K562 (cell line): Measurements from ENCODE around the gene MINDY4. TPM values are rescaled to one million over a fixed set of nuclear protein-coding genes. Genes with fewer than 3 reads are reported as not detected.

Source experiments
- ATAC-seq: fragments of 200-7000 bp; cut with Tn5 transposase; 3 replicates; pipeline ENCODE4 v1.9.1; 2020; ENCODE audit warnings: moderate library complexity
- BruUV-seq: library from RNA; stranded (reverse); fragments of 400-500 nt; replicated peaks from 2 replicates; lab custom pipeline; 2021; lab: Mats Ljungman, UMichigan
- CTCF ChIA-PET: fragments of 300-600 bp; formaldehyde crosslinking; extraction: SDS; loops from one replicate; lab custom pipeline; 2021; ENCODE audit warnings: low intra/inter-chr PET ratio; lab: Yijun Ruan, JAX
- POLR2A ChIA-PET: fragments of 300-600, 350-650 bp; sonication (Branson Sonifier 250); formaldehyde crosslinking; extraction: SDS; loops from one replicate; lab custom pipeline; 2021; ENCODE audit warnings: antibody characterized with exemption, inconsistent platforms; lab: Yijun Ruan, JAX
- DNase-seq, 4 experiments: peaks; one replicate each; pipeline versions ENCODE4 v3.0.0 to v3.0.0-alpha.2; 2011 to 2018; ENCODE audit warnings: low spot score in 3 of 4, mixed read lengths in 3 of 4; ENCODE audit errors: extremely low read depth in 1 of 4
- FAIRE-seq: peaks from 2 replicates; lab custom pipeline; 2011; peaks lifted over from hg19 to GRCh38; lab: Jason Lieb, UNC
- H2AFZ ChIP-seq: 2 replicates; pipeline ENCODE4 v1.6.0; 2011; ENCODE audit warnings: low read depth, low read length, control low read depth, inconsistent platforms
- H3K27ac ChIP-seq: fragments of 200-600 bp; 3 replicates; pipeline ENCODE4 v1.8.0; 2011; ENCODE audit warnings: low read depth, mild to moderate bottlenecking, control low read depth, inconsistent platforms, low read length, moderate library complexity, mixed read lengths; ENCODE audit errors: extremely low read depth
- H3K27me3 ChIP-seq, 2 experiments: fragments of 300-600 bp in 1 of 2; 2 replicates in 1 of 2; 3 replicates in 1 of 2; pipeline versions ENCODE4 v1.6.0 to v1.8.0; 2011; ENCODE audit warnings: inconsistent platforms in 2 of 2, low read length in 2 of 2, mild to moderate bottlenecking in 1 of 2, mixed read lengths in 1 of 2, moderate library complexity in 1 of 2; ENCODE audit not compliant: control insufficient read depth in 2 of 2, insufficient read depth in 2 of 2
- H3K36me3 ChIP-seq: fragments of 300-600 bp; 3 replicates; pipeline ENCODE4 v1.8.0; 2011; ENCODE audit warnings: mild to moderate bottlenecking, low read length, inconsistent platforms; ENCODE audit not compliant: control insufficient read depth, insufficient read depth
- H3K4me1 ChIP-seq, 2 experiments: fragments of 200-600 bp in 1 of 2; replicated peaks in 1 of 2; 2 replicates in 1 of 2; 3 replicates in 1 of 2; pipeline versions ENCODE4 v1.5.1 to v1.8.0; 2011; ENCODE audit warnings: inconsistent platforms in 2 of 2, low read length in 2 of 2, mild to moderate bottlenecking in 1 of 2, mixed read lengths in 1 of 2, moderate library complexity in 1 of 2; ENCODE audit not compliant: control insufficient read depth in 2 of 2, insufficient read depth in 2 of 2
- H3K4me2 ChIP-seq: 2 replicates; pipeline ENCODE4 v1.6.1; 2011; ENCODE audit warnings: low read length, control low read depth, inconsistent platforms, mixed read lengths; ENCODE audit not compliant: insufficient read depth
- H3K4me3 ChIP-seq: fragments of 200-600 bp; sonication (generic), shearing (Covaris generic); 2 replicates; pipeline ENCODE4 v1.5.1; 2016; ENCODE audit warnings: control low read depth, inconsistent platforms
- H3K79me2 ChIP-seq: fragments of 200-600 bp; 3 replicates; pipeline ENCODE4 v1.8.0; 2011; ENCODE audit warnings: low read length, inconsistent platforms; ENCODE audit not compliant: control insufficient read depth, insufficient read depth
- H3K9ac ChIP-seq, 2 experiments: 2 replicates each; pipeline versions ENCODE4 v1.6.0 to v1.6.1; 2011; ENCODE audit warnings: low read depth in 2 of 2, low read length in 2 of 2, control low read depth in 1 of 2, inconsistent platforms in 1 of 2, mild to moderate bottlenecking in 1 of 2, mixed read lengths in 1 of 2; ENCODE audit not compliant: insufficient read depth in 1 of 2
- H3K9me1 ChIP-seq: one replicate; pipeline ENCODE4 v1.6.0; 2011; ENCODE audit warnings: inconsistent platforms, mild to moderate bottlenecking, low read length, moderate library complexity; ENCODE audit not compliant: control insufficient read depth, insufficient read depth
- H3K9me3 ChIP-seq: replicated peaks from 2 replicates; pipeline ENCODE4 v1.5.1; 2011; ENCODE audit warnings: low read depth, low read length, inconsistent platforms; ENCODE audit not compliant: control insufficient read depth, insufficient read depth
- H4K20me1 ChIP-seq: replicated peaks from 2 replicates; pipeline ENCODE4 v1.6.1; 2011; ENCODE audit warnings: low read length, inconsistent platforms, mixed read lengths; ENCODE audit not compliant: control insufficient read depth, insufficient read depth
- CHD1 ChIP-seq: fragments of 200-600 bp; sonication (generic); IDR thresholded peaks from one replicate; pipeline ENCODE4 v1.6.1; 2012; ENCODE audit warnings: mild to moderate bottlenecking, moderate library complexity, low read length, inconsistent platforms
- FOXJ2 ChIP-seq: fragments of 200-800 bp; sonication (Bioruptor generic); IDR thresholded peaks from 2 replicates; pipeline ENCODE4 v1.6.1; 2016; ENCODE audit warnings: missing genetic modification characterization, missing compliant biosample characterization
- HMG20B ChIP-seq: fragments of 250-450 bp; sonication (Bioruptor Pico); IDR thresholded peaks from 2 replicates; pipeline ENCODE4 v1.5.0; 2021; ENCODE audit warnings: mild to moderate bottlenecking
- JUN ChIP-seq, 2 experiments: sonication (generic) in 1 of 2; formaldehyde crosslinking in 1 of 2; IDR thresholded peaks; 2 replicates each; pipeline versions ENCODE4 v1.6.1 to v1.8.0; 2012 to 2022; ENCODE audit warnings: borderline replicate concordance in 2 of 2, mild to moderate bottlenecking in 2 of 2, improper control_type of control experiment in 1 of 2, low read depth in 1 of 2, low read length in 1 of 2, missing genetic modification reagents in 1 of 2
- JUNB ChIP-seq: fragments of 450-650 bp; formaldehyde crosslinking; conservative IDR thresholded peaks from 2 replicates; pipeline ENCODE4 v1.4.0; 2020; ENCODE audit warnings: mild to moderate bottlenecking
- NR2C2 ChIP-seq, 2 experiments: fragments of 200-800 bp in 1 of 2; sonication (Bioruptor generic) in 1 of 2; sonication (generic) in 1 of 2; formaldehyde crosslinking in 1 of 2; IDR thresholded peaks; 2 replicates each; pipeline versions ENCODE4 v1.6.1 to v1.8.0; 2016 to 2022; ENCODE audit warnings: mild to moderate bottlenecking in 1 of 2, missing compliant biosample characterization in 1 of 2, missing genetic modification characterization in 1 of 2, missing genetic modification reagents in 1 of 2
- PCBP2 ChIP-seq: fragments of 200-400 bp; formaldehyde crosslinking; IDR thresholded peaks from 2 replicates; pipeline ENCODE4 v1.6.1; 2018; ENCODE audit warnings: low read length, low read depth, mild to moderate bottlenecking, moderate library complexity; ENCODE audit not compliant: poor library complexity, severe bottlenecking
- POLR2G ChIP-seq: fragments of 200-400 bp; formaldehyde crosslinking; IDR thresholded peaks from 2 replicates; pipeline ENCODE4 v1.6.1; 2017; ENCODE audit warnings: low read depth, mild to moderate bottlenecking, antibody characterized with exemption, low read length, moderate library complexity
- POU5F1 ChIP-seq: fragments of 150-350 bp; IDR thresholded peaks from 2 replicates; pipeline ENCODE4 v1.6.1; 2014; ENCODE audit warnings: borderline replicate concordance, low read length, low read depth, mild to moderate bottlenecking; ENCODE audit not compliant: partially characterized antibody
- RAD21 ChIP-seq, 2 experiments: fragments of 250-450 bp in 1 of 2; fragments of 450-650 bp in 1 of 2; sonication (Bioruptor Pico) in 1 of 2; formaldehyde crosslinking in 1 of 2; IDR thresholded peaks in 1 of 2; conservative IDR thresholded peaks in 1 of 2; 2 replicates each; pipeline versions ENCODE4 v1.4.0 to v1.8.0; 2020 to 2022; ENCODE audit warnings: mild to moderate bottlenecking in 2 of 2, moderate library complexity in 1 of 2
- SMAD4 ChIP-seq: fragments of 250-450 bp; sonication (Bioruptor Pico); conservative IDR thresholded peaks from 2 replicates; pipeline ENCODE4 v1.8.0; 2021; ENCODE audit warnings: inconsistent platforms, mild to moderate bottlenecking, moderate library complexity
- ZC3H4 ChIP-seq: sonication (generic); formaldehyde crosslinking; IDR thresholded peaks from 2 replicates; pipeline ENCODE4 v1.9.0; 2021; ENCODE audit warnings: missing genetic modification reagents, borderline replicate concordance
- WGBS: fragments of 100-300 bp; shearing (Covaris generic); methylation state at CpG from one replicate; pipeline ENCODE4 v1.1.6; 2016; ENCODE audit warnings: low coverage, mixed read lengths; ENCODE audit not compliant: insufficient coverage; ENCODE audit errors: missing lambda C conversion rate; 5-methylcytosine and 5-hydroxymethylcytosine counted together
- in situ Hi-C: fragments of 300-500 bp; cut with MboI; formaldehyde crosslinking; loops from 4 replicates; pipeline ENCODE4 v1.15.0; 2018; ENCODE audit warnings: inconsistent platforms, mixed read lengths
- intact Hi-C: fragments of 100-400 bp; cut with micrococcal nuclease; formaldehyde crosslinking; loops from 2 replicates; pipeline ENCODE4 v1.14.2; 2022
- polyA plus RNA-seq, 8 experiments: library from polyadenylated mRNA; depleted of rRNA in 4 of 8; stranded (reverse) in 5 of 8; unstranded in 3 of 8; fragments of >200 nt; fragmentation: Nextera tagmentation in 2 of 8; fragmentation: Illumina TruSeq in 1 of 8; extraction: Ambion mirVana in 2 of 8; extraction: Trizol in 1 of 8; gene quantifications; 2 replicates each; pipeline versions ENCODE4 v1.2.1 to v1.2.3, GENCODE V29; 2011 to 2014; ENCODE audit warnings: inconsistent platforms in 1 of 8, missing spikeins in 1 of 8
- total RNA-seq, 7 experiments: library from RNA; depleted of rRNA in 6 of 7; stranded (reverse); fragments of >200 nt in 6 of 7; fragmentation: Illumina TruSeq in 2 of 7; extraction: Trizol in 2 of 7; gene quantifications; 2 replicates each; pipeline versions ENCODE4 v1.2.1 to v1.2.3, GENCODE V29; 2011 to 2021; ENCODE audit warnings: low replicate concordance in 1 of 7
- TF ChIP-seq, protein P1 (sequence below), 2 experiments: fragments of 450-650 bp in 1 of 2; sonication (generic) in 1 of 2; formaldehyde crosslinking in 1 of 2; IDR thresholded peaks in 1 of 2; conservative IDR thresholded peaks in 1 of 2; 2 replicates each; pipeline versions ENCODE4 v1.6.1 to v1.8.1; 2016 to 2023; ENCODE audit warnings: mild to moderate bottlenecking in 2 of 2, moderate library complexity in 2 of 2, inconsistent platforms in 1 of 2, missing genetic modification reagents in 1 of 2

The MINDY4 gene
- total and polyA plus RNA-seq, 9 of the 15 experiments (the other 6 are each of a cell fraction or from before 2014, with no cell fraction given): 2.1 to 16.7 (median 11.0) TPM

DNA sequence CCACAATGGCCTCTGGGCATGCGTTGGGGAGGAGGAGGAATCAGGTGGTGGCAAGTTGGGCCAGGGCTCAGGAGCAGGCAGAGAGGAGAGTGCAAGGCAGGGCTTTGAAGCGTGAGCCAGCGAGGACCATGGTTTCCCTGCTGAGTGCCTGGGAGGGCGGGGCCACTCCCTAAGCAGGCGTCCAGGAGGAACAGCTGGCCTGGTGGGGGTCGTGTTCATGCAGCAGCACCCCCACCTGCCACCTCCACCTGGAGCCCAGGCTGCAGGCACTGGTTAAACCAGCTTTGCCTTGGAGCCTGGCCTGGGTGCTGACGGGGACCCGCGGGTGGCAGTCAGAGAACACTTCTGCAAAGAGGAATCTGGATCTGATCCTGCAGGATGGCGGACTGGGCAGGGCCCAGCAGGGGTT lies 116.3 kb downstream of the MINDY4 start:
- Histone ChIP-seq H3K4me3 (no peak overlapping the region), H3K9me1 (no peaks in the 10 kb centered on the region), H3K79me2 (no peaks in the 10 kb centered on the region), H3K4me1 (peaks cover 0 to 12% of the 10 kb centered on the region in 2 experiments; a peak in 1 of 5 replicates), H3K4me2 (no peak overlapping the region), H4K20me1 (no peaks in the 10 kb centered on the region), H3K9ac (no peak overlapping the region), H3K27ac (no peak overlapping the region), H3K36me3 (no peaks in the 10 kb centered on the region), H2AFZ (no peak overlapping the region), H3K27me3 (no peaks in the 10 kb centered on the region), H3K9me3 (no peaks in the 10 kb centered on the region)
- no TSS peak for BruUV-seq
- ATAC-seq (no peak), DNase-seq (no peak), FAIRE-seq (no peak)
- ChIA-PET POLR2A (interaction anchor here (0.6 kb wide), 1 partner anchor 141 kb away, joined by 3 read pairs; no protein-coding TSS in a partner anchor), CTCF (no interaction called here)
- WGBS: 55% methylated on average over 10 of the region's 10 CpGs
- in situ Hi-C loops (no loop called here), intact Hi-C loops (no loop called here)
- TF ChIP-seq POLR2G (0 out of 2 replicates have a peak, but pooled peaks have one; percentile 26), ZC3H4 (CRISPR knock-in tag) (no peak)

DNA sequence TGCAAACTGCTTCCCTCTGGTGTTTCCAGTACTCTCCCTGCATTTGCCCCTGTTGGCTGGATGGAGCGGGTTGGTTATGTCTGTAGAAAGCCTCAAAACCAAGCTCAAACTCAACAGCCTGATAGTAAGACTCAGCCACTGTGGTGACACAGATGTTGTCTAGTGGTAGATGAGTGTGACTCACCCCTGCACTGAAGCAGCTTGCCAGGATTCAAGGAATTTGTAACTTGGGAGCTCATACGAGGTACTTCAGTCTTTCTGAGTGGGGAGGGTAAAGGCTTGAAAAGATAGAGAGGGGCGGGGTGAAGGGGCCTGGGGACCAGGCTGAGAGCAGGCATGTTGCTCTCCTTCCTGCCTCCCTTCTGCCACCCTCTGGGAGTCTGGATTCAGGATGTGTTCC lies 117.5 kb downstream of the MINDY4 start:
- in situ Hi-C loops: no loop called here
- WGBS: 45% methylated on average over 3 of the region's 3 CpGs
- TF ChIP-seq NR2C2 (CRISPR knock-in tag; IDR thresholded peaks at IDR 0.05) (no peak), NR2C2 (tag; IDR thresholded peaks at IDR 0.05) (no peak), JUN (IDR thresholded peaks at IDR 0.05; ENCODE audit: borderline replicate concordance, low read depth, low read length) (peak; percentile 44; the same call in 1 of the 2 replicates), JUN (CRISPR knock-in tag; IDR thresholded peaks at IDR 0.05; ENCODE audit: borderline replicate concordance) (no peak), JUNB (CRISPR knock-in tag) (no peak), POU5F1 (no peak), HMG20B (CRISPR knock-in tag) (no peak), SMAD4 (CRISPR knock-in tag) (no peak), CHD1 (no peak), RAD21 (CRISPR knock-in tag; conservative IDR thresholded peaks at IDR 0.05 in 1 of 2, IDR thresholded peaks at IDR 0.05 in 1 of 2) (no peak), PCBP2 (no peak), FOXJ2 (tag) (no peak)
- TF ChIP-seq, protein P1, sequence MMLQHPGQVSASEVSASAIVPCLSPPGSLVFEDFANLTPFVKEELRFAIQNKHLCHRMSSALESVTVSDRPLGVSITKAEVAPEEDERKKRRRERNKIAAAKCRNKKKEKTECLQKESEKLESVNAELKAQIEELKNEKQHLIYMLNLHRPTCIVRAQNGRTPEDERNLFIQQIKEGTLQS (IDR thresholded peaks at IDR 0.05): peak; percentile 30; the same call in 1 of the 2 replicates
- TF ChIP-seq, protein P1 (CRISPR knock-in tag; conservative IDR thresholded peaks at IDR 0.05): no peak

More for the DNA sequence above, 117.5 kb downstream of the MINDY4 start:
- intact Hi-C loops: no loop called here
- Histone ChIP-seq H3K4me3 (no peak overlapping the region), H3K36me3 (no peaks in the 10 kb centered on the region), H3K4me2 (no peak overlapping the region), H3K27ac (no peak overlapping the region), H3K79me2 (no peaks in the 10 kb centered on the region), H2AFZ (no peak overlapping the region), H3K4me1 (peaks cover 0 to 9% of the 10 kb centered on the region in 2 experiments; a peak in 3 of 5 replicates), H3K9me1 (no peaks in the 10 kb centered on the region), H3K27me3 (no peaks in the 10 kb centered on the region), H3K9ac (no peak overlapping the region), H4K20me1 (no peaks in the 10 kb centered on the region), H3K9me3 (no peaks in the 10 kb centered on the region)
- ATAC-seq (no peak), FAIRE-seq (no peak), DNase-seq (no peak)
- ChIA-PET POLR2A (interaction anchor here (1.6 kb wide), 1 partner anchor 10 kb away, joined by 5 read pairs; no protein-coding TSS in a partner anchor), CTCF (no interaction called here)
- no TSS peak for BruUV-seq
